ENCODE data around the gene SGCB.
A peak's percentile ranks its signal among the peaks of the same experiment; 100 is the strongest.

The SGCB gene

GRCh38 chr4:52059372-52059771 lies 21.3 kb upstream of the SGCB start:
- WGBS (ENCODE audit: insufficient coverage), result no CpG with 5 or more reads among the region's 3 CpGs
- no peak for DNase-seq
- ChIA-PET CTCF (no interaction called here), POLR2A (no interaction called here)
- Histone ChIP-seq H3K9me3 (ENCODE audit: control extremely low read depth in 1 of 5, control insufficient read depth in 4 of 5, insufficient read depth in 2 of 5, low read depth in 1 of 5, low read length in 4 of 5) (no peaks in the 10 kb centered on the region), H3K4me1 (ENCODE audit: control extremely low read depth in 1 of 4, control insufficient read depth in 4 of 4, insufficient read depth in 4 of 4, low read length in 3 of 4) (no peaks in the 10 kb centered on the region), H3K27ac (ENCODE audit: insufficient read depth in 1 of 2, low read depth in 1 of 2, low read length in 2 of 2, poor library complexity in 1 of 2, severe bottlenecking in 2 of 2) (no peak overlapping the region), H3K36me3 (ENCODE audit: control insufficient read depth in 4 of 4, insufficient read depth in 4 of 4, low read length in 3 of 4) (no peaks in the 10 kb centered on the region), H3K4me3 (ENCODE audit: control insufficient read depth in 1 of 7, extremely low read depth in 1 of 7, insufficient read depth in 4 of 7, low read depth in 2 of 7, low read length in 6 of 7) (no peak overlapping the region), H3K27me3 (replicated peaks in 2 of 5; ENCODE audit: control insufficient read depth in 4 of 5, insufficient read depth in 5 of 5, low read length in 4 of 5) (peaks cover 0 to 15% (median 4%) of the 10 kb centered on the region in 5 experiments)

GRCh38 chr4:52058275-52058674 lies 20.2 kb upstream of the SGCB start:
- Histone ChIP-seq H3K36me3 (ENCODE audit: control insufficient read depth in 4 of 4, insufficient read depth in 4 of 4, low read length in 3 of 4) (no peaks in the 10 kb centered on the region), H3K9me3 (ENCODE audit: control extremely low read depth in 1 of 5, control insufficient read depth in 4 of 5, insufficient read depth in 2 of 5, low read depth in 1 of 5, low read length in 4 of 5) (no peaks in the 10 kb centered on the region), H3K27ac (ENCODE audit: insufficient read depth in 1 of 2, low read depth in 1 of 2, low read length in 2 of 2, poor library complexity in 1 of 2, severe bottlenecking in 2 of 2) (no peak overlapping the region), H3K4me1 (ENCODE audit: control extremely low read depth in 1 of 4, control insufficient read depth in 4 of 4, insufficient read depth in 4 of 4, low read length in 3 of 4) (no peaks in the 10 kb centered on the region), H3K4me3 (ENCODE audit: control insufficient read depth in 1 of 7, extremely low read depth in 1 of 7, insufficient read depth in 4 of 7, low read depth in 2 of 7, low read length in 6 of 7) (no peak overlapping the region), H3K27me3 (replicated peaks in 2 of 5; ENCODE audit: control insufficient read depth in 4 of 5, insufficient read depth in 5 of 5, low read length in 4 of 5) (peaks cover 4 to 24% (median 10%) of the 10 kb centered on the region in 5 experiments)
- no peak for DNase-seq
- WGBS (ENCODE audit: insufficient coverage), result 100% methylated on average over 1 of the region's 1 CpG
- ChIA-PET CTCF (no interaction called here), POLR2A (no interaction called here)

GRCh38 chr4:52057196-52057595 lies 19.1 kb upstream of the SGCB start:
- peaks cover 10 to 35% (median 17%) of the 10 kb centered on the region in 5 experiments for H3K27me3 ChIP-seq (replicated peaks in 2 of 5; ENCODE audit: control insufficient read depth in 4 of 5, insufficient read depth in 5 of 5, low read length in 4 of 5)
- no peak overlapping the region for H3K27ac ChIP-seq (ENCODE audit: insufficient read depth in 1 of 2, low read depth in 1 of 2, low read length in 2 of 2, poor library complexity in 1 of 2, severe bottlenecking in 2 of 2)
- CTCF ChIA-PET, result no interaction called here
- no peak for DNase-seq
- no peaks in the 10 kb centered on the region for H3K9me3 ChIP-seq (ENCODE audit: control extremely low read depth in 1 of 5, control insufficient read depth in 4 of 5, insufficient read depth in 2 of 5, low read depth in 1 of 5, low read length in 4 of 5)
- no peak overlapping the region for H3K4me3 ChIP-seq (ENCODE audit: control insufficient read depth in 1 of 7, extremely low read depth in 1 of 7, insufficient read depth in 4 of 7, low read depth in 2 of 7, low read length in 6 of 7)
- POLR2A ChIA-PET, result no interaction called here
- peaks cover 0 to 5% (median 3%) of the 10 kb centered on the region in 4 experiments for H3K4me1 ChIP-seq (ENCODE audit: control extremely low read depth in 1 of 4, control insufficient read depth in 4 of 4, insufficient read depth in 4 of 4, low read length in 3 of 4)
- no peaks in the 10 kb centered on the region for H3K36me3 ChIP-seq (ENCODE audit: control insufficient read depth in 4 of 4, insufficient read depth in 4 of 4, low read length in 3 of 4)

- peaks cover 0 to 1% (median 0%) of the 10 kb centered on the region in 5 experiments for H3K9me3 ChIP-seq (ENCODE audit: control extremely low read depth in 1 of 5, control insufficient read depth in 4 of 5, insufficient read depth in 2 of 5, low read depth in 1 of 5, low read length in 4 of 5)
- ChIA-PET CTCF (no interaction called here), POLR2A (no interaction called here)
- H3K27ac ChIP-seq (ENCODE audit: insufficient read depth in 1 of 2, low read depth in 1 of 2, low read length in 2 of 2, poor library complexity in 1 of 2, severe bottlenecking in 2 of 2), result no peak overlapping the region
- DNase-seq, result no peak
- H3K4me1 ChIP-seq (ENCODE audit: control extremely low read depth in 1 of 4, control insufficient read depth in 4 of 4, insufficient read depth in 4 of 4, low read length in 3 of 4), result peaks cover 0 to 19% (median 16%) of the 10 kb centered on the region in 4 experiments
- H3K36me3 ChIP-seq (ENCODE audit: control insufficient read depth in 4 of 4, insufficient read depth in 4 of 4, low read length in 3 of 4), result no peaks in the 10 kb centered on the region
- H3K4me3 ChIP-seq (ENCODE audit: control insufficient read depth in 1 of 7, extremely low read depth in 1 of 7, insufficient read depth in 4 of 7, low read depth in 2 of 7, low read length in 6 of 7), result no peak overlapping the region
- H3K27me3 ChIP-seq (replicated peaks in 2 of 5; ENCODE audit: control insufficient read depth in 4 of 5, insufficient read depth in 5 of 5, low read length in 4 of 5), result peaks cover 24 to 63% (median 27%) of the 10 kb centered on the region in 5 experiments
- no CpG with 5 or more reads among the region's 3 CpGs for WGBS (ENCODE audit: insufficient coverage)
Observed at GRCh38 chr4:52054254-52054653, 16.2 kb upstream of the SGCB start.

- Histone ChIP-seq H3K36me3 (ENCODE audit: control insufficient read depth in 4 of 4, insufficient read depth in 4 of 4, low read length in 3 of 4) (no peaks in the 10 kb centered on the region), H3K4me1 (ENCODE audit: control extremely low read depth in 1 of 4, control insufficient read depth in 4 of 4, insufficient read depth in 4 of 4, low read length in 3 of 4) (peaks cover 0 to 19% (median 16%) of the 10 kb centered on the region in 4 experiments), H3K9me3 (ENCODE audit: control extremely low read depth in 1 of 5, control insufficient read depth in 4 of 5, insufficient read depth in 2 of 5, low read depth in 1 of 5, low read length in 4 of 5) (peaks cover 0 to 1% (median 0%) of the 10 kb centered on the region in 5 experiments), H3K27ac (ENCODE audit: insufficient read depth in 1 of 2, low read depth in 1 of 2, low read length in 2 of 2, poor library complexity in 1 of 2, severe bottlenecking in 2 of 2) (no peak overlapping the region), H3K27me3 (replicated peaks in 2 of 5; ENCODE audit: control insufficient read depth in 4 of 5, insufficient read depth in 5 of 5, low read length in 4 of 5) (peaks cover 25 to 75% (median 28%) of the 10 kb centered on the region in 5 experiments), H3K4me3 (ENCODE audit: control insufficient read depth in 1 of 7, extremely low read depth in 1 of 7, insufficient read depth in 4 of 7, low read depth in 2 of 7, low read length in 6 of 7) (peak overlapping the region in 3 of 7 experiments; percentile 46 to 76 (median 64))
- 6% methylated on average over 3 of the region's 7 CpGs for WGBS (ENCODE audit: insufficient coverage)
- peak in 2 of 3 donors; percentile 71 to 77 for DNase-seq
- ChIA-PET POLR2A (no interaction called here), CTCF (no interaction called here)
Observed at GRCh38 chr4:52052475-52052780, 14.3 kb upstream of the SGCB start.

GRCh38 chr4:52051615-52052474 lies 13.7 kb upstream of the SGCB start:
- H3K27me3 ChIP-seq (replicated peaks in 2 of 5; ENCODE audit: control insufficient read depth in 4 of 5, insufficient read depth in 5 of 5, low read length in 4 of 5), result peaks cover 25 to 80% (median 28%) of the 10 kb centered on the region in 5 experiments
- peak overlapping the region; percentile 29 to 76 (median 64) for H3K4me3 ChIP-seq (ENCODE audit: control insufficient read depth in 1 of 7, extremely low read depth in 1 of 7, insufficient read depth in 4 of 7, low read depth in 2 of 7, low read length in 6 of 7)
- DNase-seq, result peak; percentile 25 to 64 (median 39)
- ChIA-PET POLR2A (no interaction called here), CTCF (no interaction called here)
- no peaks in the 10 kb centered on the region for H3K36me3 ChIP-seq (ENCODE audit: control insufficient read depth in 4 of 4, insufficient read depth in 4 of 4, low read length in 3 of 4)
- H3K4me1 ChIP-seq (ENCODE audit: control extremely low read depth in 1 of 4, control insufficient read depth in 4 of 4, insufficient read depth in 4 of 4, low read length in 3 of 4), result peaks cover 0 to 19% (median 16%) of the 10 kb centered on the region in 4 experiments
- peaks cover 0 to 1% (median 0%) of the 10 kb centered on the region in 5 experiments for H3K9me3 ChIP-seq (ENCODE audit: control extremely low read depth in 1 of 5, control insufficient read depth in 4 of 5, insufficient read depth in 2 of 5, low read depth in 1 of 5, low read length in 4 of 5)
- WGBS (ENCODE audit: insufficient coverage), result 2% methylated on average over 44 of the region's 46 CpGs
- no peak overlapping the region for H3K27ac ChIP-seq (ENCODE audit: insufficient read depth in 1 of 2, low read depth in 1 of 2, low read length in 2 of 2, poor library complexity in 1 of 2, severe bottlenecking in 2 of 2)

GRCh38 chr4:52051213-52051614 lies 13.1 kb upstream of the SGCB start, which contains the start of gene SPATA18:
Gene SPATA18, plus strand, starts transcription at chr4:52051304. Its CDS starts 401 bp downstream, at chr4:52051705.
- H3K4me1 ChIP-seq (ENCODE audit: control extremely low read depth in 1 of 4, control insufficient read depth in 4 of 4, insufficient read depth in 4 of 4, low read length in 3 of 4), result peaks cover 0 to 19% (median 16%) of the 10 kb centered on the region in 4 experiments
- POLR2A ChIA-PET, result no interaction called here
- peak in 2 of 3 donors; percentile 21 to 41 for DNase-seq
- peaks cover 0 to 1% (median 0%) of the 10 kb centered on the region in 5 experiments for H3K9me3 ChIP-seq (ENCODE audit: control extremely low read depth in 1 of 5, control insufficient read depth in 4 of 5, insufficient read depth in 2 of 5, low read depth in 1 of 5, low read length in 4 of 5)
- no peak within 1 kb of the TSS for H3K27ac ChIP-seq (ENCODE audit: insufficient read depth in 1 of 2, low read depth in 1 of 2, low read length in 2 of 2, poor library complexity in 1 of 2, severe bottlenecking in 2 of 2)
- CTCF ChIA-PET, result interaction anchor here (1.3 kb wide), 1 partner anchor 219 kb away, joined by 3 read pairs; no protein-coding TSS in a partner anchor
- H3K36me3 ChIP-seq (ENCODE audit: control insufficient read depth in 4 of 4, insufficient read depth in 4 of 4, low read length in 3 of 4), result no peaks in the 10 kb centered on the region
- 0% methylated on average over 44 of the region's 44 CpGs for WGBS (ENCODE audit: insufficient coverage)
- H3K27me3 ChIP-seq (replicated peaks in 2 of 5; ENCODE audit: control insufficient read depth in 4 of 5, insufficient read depth in 5 of 5, low read length in 4 of 5), result peaks cover 25 to 81% (median 28%) of the 10 kb centered on the region in 5 experiments
- peak within 1 kb of the TSS; percentile 29 to 76 (median 64) for H3K4me3 ChIP-seq (ENCODE audit: control insufficient read depth in 1 of 7, extremely low read depth in 1 of 7, insufficient read depth in 4 of 7, low read depth in 2 of 7, low read length in 6 of 7)
